ENCODE results near the gene GPR171.

GRCh38 chr3:151218136-151218535 is 15.1 kb upstream of the GPR171 start:
- no peak for TF ChIP-seq CTCF (conservative IDR thresholded peaks at IDR 0.05; ENCODE audit: low read length)
- TF ChIP-seq EZH2phosphoT487 (IDR thresholded peaks at IDR 0.05; ENCODE audit: borderline replicate concordance, low read depth, low read length): no peak

All from OCI-LY7 (cell line).